OCI-M2 (cell line): ENCODE measurements around the gene CFAP157.

Experiments
- DNase-seq: peaks from one replicate; lab custom pipeline; 2025; ENCODE audit not compliant: unreplicated experiment; lab: John Stamatoyannopoulos, UW

CFAP157 gene

GRCh38 chr9:127714951-127715469 lies 8.2 kb downstream of the CFAP157 start:
- no peak for DNase-seq

GRCh38 chr9:127715470-127716337 lies 8.9 kb downstream of the CFAP157 start, which contains the start of the genes PTRH1 and TTC16:
Gene PTRH1, minus strand, starts transcription at chr9:127715663. Its CDS starts 24 bp downstream, at chr9:127715639.
Gene TTC16, plus strand, starts transcription at chr9:127716079. Its CDS starts 67 bp downstream, at chr9:127716146.
- DNase-seq, result peak; percentile 29

GRCh38 chr9:127716412-127716811 lies 9.6 kb downstream of the CFAP157 start:
- DNase-seq, result no peak

- DNase-seq, result no peak
Measured at GRCh38 chr9:127717766-127718165, 11.0 kb downstream of the CFAP157 start.

GRCh38 chr9:127720031-127720864 lies 13.5 kb downstream of the CFAP157 start:
- DNase-seq, result no peak

GRCh38 chr9:127720865-127721227 lies 14.1 kb downstream of the CFAP157 start:
- no peak for DNase-seq

GRCh38 chr9:127721391-127721821 lies 14.6 kb downstream of the CFAP157 start:
- DNase-seq, result no peak

GRCh38 chr9:127722055-127722745 lies 15.4 kb downstream of the CFAP157 start:
- no peak for DNase-seq

GRCh38 chr9:127723013-127723412 lies 16.2 kb downstream of the CFAP157 start:
- no peak for DNase-seq

GRCh38 chr9:127723444-127723843 lies 16.7 kb downstream of the CFAP157 start:
- no peak for DNase-seq

- no peak for DNase-seq
Measured at GRCh38 chr9:127724012-127724411, 17.2 kb downstream of the CFAP157 start.

- DNase-seq, result no peak
Measured at GRCh38 chr9:127726871-127727270, 20.1 kb downstream of the CFAP157 start.

- no peak for DNase-seq
Measured at GRCh38 chr9:127728808-127729207, 22.0 kb downstream of the CFAP157 start.

- no peak for DNase-seq
Measured at GRCh38 chr9:127729522-127730256, 22.9 kb downstream of the CFAP157 start.

- DNase-seq, result no peak
Measured at GRCh38 chr9:127730262-127730661, 23.5 kb downstream of the CFAP157 start.

GRCh38 chr9:127730799-127731410 lies 24.1 kb downstream of the CFAP157 start:
- no peak for DNase-seq

- DNase-seq, result no peak
Measured at GRCh38 chr9:127731938-127732337, 25.1 kb downstream of the CFAP157 start.

GRCh38 chr9:127732444-127732843 lies 25.7 kb downstream of the CFAP157 start:
- DNase-seq, result no peak

- no peak for DNase-seq
Measured at GRCh38 chr9:127733614-127734013, 26.8 kb downstream of the CFAP157 start.

GRCh38 chr9:127734247-127734746 lies 27.5 kb downstream of the CFAP157 start:
- no peak for DNase-seq
